HUDEP-2 (cell line): Measurements from ENCODE around the gene KIF25.

Source experiments
- DNase-seq, 76 experiments: peaks; one replicate each; lab custom pipeline; 2025; ENCODE audit not compliant: unreplicated experiment in 76 of 76; lab: John Stamatoyannopoulos, UW

The KIF25 gene

DNA sequence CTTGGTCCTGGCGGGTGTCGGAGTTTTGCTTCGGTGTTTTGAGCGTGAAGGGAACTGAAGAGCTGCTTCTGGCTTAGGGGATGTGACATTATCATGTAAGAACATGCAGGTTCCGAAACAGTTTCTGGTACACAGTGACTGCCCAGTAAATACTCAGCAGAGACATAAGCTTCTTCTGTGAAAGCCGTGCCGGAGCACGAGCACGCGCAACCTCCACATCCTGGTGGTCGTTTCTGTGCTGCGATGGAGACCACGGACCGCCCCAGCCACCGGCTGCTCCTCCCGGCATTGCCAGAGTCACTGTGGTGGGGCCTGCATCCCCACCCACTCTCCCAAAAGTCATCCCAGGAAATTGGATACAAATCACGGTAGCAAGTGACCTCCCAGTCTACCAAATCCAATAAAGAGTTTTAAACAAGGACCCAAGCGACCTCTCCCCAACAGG is 18.7 kb downstream of the KIF25 start:
- no peak for DNase-seq

DNA sequence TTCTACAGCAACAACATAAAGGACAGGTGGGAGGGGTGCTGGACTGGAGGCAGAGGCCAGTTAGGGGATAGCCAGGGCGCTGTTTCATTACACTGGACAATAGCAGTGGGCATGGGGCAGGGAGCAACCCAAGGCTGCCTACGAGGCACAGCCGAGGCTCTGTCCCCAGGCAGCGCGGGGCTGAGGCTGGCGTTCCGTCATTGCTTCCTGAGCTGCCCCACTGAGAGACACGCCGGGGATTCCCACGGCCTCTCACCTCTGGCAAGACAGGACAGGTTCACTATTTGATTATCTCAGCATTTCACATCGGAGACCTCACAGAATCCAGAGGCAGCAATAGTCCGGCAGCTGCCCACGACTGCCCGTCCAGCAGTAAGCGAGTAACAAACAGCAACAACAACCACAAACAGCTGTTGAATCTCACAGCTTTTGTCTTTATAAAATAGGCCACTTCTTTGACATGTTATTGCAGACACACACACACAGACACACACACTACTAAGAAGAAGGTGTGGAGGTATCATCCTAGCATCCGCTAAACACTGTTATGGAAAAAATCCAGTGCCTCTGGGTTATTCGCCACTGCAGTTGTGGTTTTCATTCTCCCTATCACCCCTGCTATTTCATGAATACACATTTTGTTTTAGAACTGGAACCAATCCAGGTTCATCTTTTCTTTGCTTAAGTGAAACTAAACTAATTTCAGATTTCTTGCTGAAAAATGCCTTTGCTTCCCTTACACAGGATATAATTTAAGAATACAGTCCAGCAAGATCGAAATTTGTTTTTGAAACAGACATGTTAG is 19.5 kb downstream of the KIF25 start:
- DNase-seq: no peak

DNA sequence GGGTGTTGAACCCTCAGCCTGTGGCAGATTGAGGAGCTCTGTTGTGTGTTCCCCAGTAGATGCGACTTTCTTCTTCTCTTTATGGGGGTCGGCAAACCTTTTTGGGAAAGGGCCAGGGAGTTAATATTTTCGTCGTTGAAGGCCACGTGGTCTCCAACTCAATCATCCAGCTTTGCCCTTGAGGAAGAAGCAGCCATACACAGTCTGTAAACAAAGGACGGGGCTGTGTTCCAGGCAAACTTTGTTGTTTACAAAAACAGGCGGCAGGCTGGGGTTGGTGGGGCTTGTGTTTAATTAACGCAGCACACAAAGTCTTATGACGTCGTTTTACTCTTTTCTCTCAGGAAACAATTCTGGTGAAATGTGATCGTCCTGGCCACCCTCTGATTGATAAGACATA is 20.2 kb downstream of the KIF25 start:
- DNase-seq: no peak

DNA sequence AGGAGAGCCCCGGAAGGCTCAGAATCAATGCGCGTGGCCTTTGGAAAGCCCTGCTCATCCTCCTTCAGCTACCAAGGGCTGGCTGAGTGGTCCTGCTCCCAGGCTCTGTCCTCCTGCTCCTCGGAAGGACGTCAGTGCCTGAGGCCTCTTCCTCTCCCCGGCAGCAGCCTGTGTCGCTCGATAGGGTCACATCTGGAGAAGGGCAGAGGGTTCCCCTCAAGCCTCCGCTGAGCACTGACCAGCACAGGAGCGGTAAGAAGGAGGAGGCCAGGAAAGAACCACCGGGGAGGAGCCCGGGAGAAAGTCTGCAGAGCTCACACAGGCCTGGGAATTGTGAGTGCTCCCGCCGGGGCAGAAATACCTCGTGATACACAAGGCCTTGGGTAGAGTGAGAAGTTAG is 21.2 kb downstream of the KIF25 start:
- DNase-seq: no peak

DNA sequence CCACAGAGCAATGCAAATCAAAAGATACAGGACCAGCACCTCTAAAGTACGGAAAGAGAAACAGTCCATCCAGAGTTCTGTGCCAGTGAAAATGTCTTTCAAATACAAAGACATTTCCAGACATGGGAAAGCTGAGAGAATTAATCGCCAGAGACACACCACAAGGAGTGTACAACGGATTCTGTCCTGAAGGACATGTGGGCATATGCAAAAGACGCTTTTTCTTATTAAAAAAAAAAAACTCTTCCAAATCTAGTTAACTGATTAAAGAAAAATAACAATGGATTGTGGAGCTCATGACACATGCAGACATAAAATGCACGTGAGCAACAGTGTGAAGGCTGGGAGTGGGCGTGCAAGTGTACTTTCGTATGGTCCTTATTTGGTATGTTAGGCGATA is 22.8 kb downstream of the KIF25 start:
- no peak for DNase-seq

DNA sequence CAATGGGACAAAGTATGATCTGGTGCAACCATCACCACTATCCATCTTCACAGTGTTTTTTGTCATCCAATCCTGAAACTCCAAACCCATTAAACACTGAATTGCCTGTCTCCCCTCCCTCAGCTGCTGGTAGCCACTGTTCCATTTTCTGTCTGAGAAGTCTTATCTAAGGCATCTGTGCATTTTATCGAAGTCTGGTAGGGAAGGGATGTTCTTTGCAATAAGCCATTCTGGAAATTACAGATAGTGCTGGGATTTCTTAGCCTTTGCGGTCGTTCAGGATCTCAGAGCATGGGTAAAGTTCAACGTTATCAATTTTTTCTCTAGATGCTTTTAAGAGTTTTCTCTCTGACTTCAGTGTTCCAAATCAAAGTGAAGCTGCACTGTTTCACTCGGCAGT is 24.1 kb downstream of the KIF25 start:
- no peak for DNase-seq

DNA sequence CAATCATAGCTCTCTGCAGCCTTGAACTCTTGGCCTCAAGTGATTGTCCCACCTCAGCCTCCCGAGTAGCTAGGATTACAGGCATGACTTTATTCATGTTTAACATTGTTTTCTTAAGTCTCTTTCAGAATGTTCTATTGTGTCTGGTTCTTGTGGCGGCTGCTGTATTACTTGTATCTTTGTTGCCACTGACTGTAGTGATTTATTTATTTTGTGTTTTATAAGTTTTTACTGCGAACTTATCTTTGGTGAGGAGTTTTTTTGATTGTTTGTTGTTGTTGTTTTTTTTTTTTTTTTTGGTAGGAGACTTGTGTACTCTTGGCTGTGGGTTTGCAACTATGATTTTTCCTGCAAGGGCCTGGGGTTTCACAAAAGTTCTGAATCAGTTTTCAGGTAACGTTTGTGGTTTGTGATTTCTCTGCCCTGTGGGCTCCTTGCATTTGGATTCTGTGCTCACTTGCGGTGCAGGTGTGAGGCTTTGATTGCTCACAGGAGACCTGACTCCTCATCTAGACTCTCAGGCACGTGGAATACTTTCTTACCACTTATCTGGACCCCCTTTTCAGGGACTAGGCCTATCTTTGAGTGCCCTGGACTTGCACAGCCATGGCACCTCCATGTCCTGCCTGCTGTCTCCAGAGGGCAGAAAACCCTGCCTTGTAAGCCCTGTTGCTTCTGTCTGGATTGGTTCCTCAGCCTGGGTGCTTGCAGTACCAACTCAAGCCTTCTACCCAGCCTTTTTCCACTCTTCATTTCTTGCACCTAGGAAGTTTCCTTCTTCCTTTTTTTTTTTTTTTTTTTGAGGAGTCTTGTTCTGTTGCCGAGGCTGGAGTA is 25.2 kb downstream of the KIF25 start:
- no peak for DNase-seq

DNA sequence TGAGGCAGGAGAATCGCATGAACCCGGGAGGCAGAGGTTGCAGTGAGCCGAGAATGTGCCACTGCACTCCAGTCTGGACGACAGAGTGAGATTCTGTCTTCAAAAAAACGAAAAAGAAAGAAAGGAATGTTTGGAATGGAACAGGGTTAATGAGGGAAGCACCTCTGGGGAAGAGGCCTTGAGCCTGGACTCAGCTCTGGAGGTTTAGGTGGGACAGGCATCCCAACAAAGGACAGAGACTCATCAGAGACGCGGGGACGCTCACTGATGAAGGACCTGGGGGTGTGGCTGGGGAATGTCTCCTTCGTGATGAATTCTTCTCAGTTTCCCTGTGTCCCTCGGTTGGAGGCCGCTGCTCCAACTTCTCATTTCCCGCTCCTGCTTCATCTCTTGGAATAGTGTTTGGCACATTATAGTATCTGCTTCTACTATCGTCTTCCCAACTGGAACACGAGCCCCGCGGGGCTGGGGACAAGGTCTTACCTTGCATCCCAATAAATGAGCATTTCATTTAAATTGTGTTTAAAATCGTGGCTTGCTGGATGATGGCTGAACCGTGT is 27.6 kb downstream of the KIF25 start:
- no peak for DNase-seq

DNA sequence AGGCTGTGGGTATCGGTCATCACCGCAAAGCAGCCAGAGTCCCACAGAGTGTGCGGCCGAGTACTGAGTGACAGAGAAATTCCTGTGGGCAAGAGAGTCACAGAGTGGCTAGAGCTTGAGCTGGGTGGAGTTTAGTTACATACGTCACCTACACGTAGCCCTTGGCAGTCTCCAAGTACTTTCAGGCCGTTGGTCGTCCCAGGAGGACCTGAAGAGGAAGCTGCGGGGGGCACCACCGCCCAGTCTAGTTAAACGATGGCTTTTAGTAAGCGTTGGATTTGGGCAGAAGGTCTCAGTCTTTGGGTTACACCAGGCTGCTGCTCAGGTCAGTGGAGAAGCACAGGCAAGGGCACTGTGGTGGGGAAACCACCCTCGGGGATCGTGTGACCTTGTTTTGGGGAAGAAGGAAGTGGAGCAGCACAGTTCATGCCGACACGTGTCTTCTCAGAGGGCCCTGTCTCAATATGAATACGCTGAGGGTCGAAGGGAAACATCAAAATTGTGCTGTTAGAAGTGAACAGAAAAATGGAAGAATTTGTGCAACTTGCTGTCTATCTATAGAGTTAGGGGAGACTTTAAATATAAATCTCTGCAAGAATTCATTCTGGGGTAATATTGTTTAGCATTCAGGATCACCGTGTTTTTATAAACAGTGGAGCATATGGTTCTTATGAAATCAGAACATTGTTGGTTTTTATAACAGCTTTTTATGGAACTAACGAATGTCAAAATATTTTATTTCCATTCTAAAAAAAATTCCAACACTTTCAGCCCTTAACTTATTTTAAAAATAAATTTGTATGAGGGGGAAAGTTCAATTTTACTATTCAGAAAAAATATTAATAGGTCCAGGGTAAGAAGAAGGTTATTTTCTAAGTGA is 28.6 kb downstream of the KIF25 start:
- DNase-seq: no peak

DNA sequence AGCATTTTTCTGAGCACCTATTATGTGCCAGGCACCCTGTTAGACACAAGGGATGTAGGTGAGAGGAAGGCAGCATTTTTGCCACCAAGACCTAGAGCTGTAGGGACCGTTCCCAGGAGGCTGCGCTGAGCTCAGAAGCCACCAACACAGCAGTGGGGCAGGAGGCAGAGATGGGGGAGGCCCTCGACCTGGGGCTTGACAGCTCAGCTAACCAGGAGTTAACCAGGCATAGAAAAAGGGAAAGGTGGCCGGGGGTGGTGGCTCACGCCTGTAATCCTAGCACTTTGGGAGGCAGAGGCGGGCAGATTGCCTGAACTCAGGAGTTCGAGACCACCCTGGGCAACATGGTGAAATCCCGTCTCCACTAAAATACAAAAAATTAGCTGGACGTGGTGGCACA is 29.5 kb downstream of the KIF25 start:
- no peak for DNase-seq

DNA sequence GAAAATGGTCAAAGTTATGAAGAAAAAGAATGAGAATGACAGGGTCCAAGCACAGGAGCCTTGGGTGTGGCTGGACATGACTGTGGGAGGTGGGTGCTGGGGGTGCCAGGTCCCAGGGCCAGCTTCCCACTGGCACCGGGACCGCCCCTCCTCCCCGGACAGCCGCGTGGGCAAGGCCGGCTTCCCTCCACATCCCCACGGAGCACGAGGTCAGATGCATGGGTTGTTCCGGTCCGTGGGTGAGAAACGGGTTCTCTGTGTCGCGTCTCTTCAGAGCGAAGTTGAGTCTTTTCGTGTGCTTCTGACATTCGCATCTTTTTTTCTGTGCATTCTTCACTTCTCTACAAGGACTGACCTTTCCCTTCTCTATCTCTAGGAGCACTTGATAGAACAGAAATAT is 30.1 kb downstream of the KIF25 start:
- no peak for DNase-seq

DNA sequence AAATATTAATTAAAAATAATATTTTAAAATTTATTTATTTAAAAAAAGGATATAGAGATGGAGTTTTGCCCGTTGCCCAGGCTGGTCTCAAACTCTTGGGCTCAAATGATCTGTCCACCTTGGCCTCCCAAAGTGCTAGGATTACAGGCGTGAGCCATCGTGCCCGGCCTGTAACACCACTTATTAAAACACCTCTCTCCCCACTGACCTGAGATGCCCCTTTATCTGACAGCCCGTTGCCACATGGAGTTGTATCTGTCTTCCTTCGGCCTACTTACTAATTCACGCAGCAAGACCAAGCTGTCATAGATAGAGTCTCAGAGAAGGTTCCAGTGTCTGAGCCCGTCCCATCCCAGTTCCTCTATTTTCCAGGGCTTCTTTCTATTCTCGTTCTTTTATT is 30.7 kb downstream of the KIF25 start:
- DNase-seq: no peak

DNA sequence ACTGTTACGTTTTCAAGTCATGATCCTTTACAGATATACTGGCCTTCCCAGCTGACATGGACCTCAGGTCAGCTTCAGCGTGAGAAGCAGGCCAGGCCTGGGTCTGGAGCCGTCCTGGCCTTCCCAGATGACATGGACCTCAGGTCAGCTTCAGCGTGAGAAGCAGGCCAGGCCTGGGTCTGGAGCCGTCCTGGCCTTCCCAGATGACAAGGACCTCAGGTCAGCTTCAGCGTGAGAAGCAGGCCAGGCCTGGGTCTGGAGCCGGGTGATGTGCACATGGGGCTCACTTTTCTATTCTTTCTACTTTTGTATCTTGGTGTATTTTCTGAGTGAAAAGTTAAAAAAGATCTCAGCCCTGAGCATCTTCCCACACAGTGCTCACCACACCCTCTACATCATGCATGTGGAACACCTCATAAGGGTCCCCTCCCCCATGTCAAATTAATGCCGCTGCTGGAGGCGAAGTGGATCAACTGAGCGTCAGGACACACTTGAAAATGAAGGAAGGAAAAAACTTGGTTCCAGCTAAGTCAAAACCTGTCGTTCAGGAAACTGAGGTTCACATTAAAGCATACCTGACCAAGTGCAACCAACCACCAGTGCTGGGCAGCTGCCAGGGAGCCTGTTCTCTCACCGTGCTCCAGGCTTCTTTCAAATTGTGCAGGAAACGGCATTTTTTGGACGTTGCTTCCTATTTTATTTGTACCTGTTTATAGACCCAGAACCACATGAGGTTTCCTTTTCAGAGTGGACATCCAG is 32.2 kb downstream of the KIF25 start:
- no peak for DNase-seq

DNA sequence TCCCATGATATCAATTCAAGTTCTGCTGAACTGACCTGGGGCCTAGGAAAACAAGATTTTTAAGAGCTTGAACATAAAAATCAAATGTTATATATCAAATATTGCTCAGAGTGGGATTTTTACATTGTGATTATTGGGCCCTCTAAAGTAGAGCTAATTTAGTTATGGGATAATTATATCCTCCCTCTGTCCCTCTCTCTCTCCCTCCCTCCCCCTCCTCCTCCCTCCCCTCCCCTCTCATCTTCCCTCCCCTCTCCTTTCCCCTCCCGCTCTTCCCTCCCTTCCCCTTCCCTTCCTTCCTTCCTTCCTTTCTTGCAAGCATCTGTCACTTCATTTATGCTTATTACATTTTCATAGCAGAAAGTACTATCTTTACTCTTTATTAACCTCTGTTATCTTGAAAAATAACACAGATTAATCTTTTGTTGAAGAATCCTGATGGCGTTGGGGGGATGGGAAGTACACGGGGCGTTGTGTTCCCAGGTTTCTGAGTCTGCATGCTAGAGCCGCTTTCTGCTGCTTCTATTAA is 32.8 kb downstream of the KIF25 start:
- DNase-seq: no peak

DNA sequence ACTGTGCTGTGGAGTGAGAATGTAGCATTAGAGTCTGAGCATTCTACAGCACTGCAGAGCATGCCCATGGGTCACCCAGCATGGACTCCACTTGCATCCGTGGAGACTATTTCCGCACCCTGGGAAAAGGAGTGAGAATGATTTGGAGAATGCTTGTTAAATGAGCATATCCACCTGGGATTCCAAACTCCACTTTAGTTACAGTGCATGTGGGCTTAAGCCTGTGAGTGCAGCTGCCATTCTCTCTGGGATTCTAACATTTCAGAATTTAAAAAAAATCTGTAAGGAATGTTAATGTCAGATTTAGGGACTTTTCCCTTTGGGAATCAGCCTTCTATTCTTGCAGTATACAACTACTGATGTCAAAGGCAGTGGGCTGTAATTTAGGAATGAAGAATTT is 33.4 kb downstream of the KIF25 start:
- DNase-seq: no peak

DNA sequence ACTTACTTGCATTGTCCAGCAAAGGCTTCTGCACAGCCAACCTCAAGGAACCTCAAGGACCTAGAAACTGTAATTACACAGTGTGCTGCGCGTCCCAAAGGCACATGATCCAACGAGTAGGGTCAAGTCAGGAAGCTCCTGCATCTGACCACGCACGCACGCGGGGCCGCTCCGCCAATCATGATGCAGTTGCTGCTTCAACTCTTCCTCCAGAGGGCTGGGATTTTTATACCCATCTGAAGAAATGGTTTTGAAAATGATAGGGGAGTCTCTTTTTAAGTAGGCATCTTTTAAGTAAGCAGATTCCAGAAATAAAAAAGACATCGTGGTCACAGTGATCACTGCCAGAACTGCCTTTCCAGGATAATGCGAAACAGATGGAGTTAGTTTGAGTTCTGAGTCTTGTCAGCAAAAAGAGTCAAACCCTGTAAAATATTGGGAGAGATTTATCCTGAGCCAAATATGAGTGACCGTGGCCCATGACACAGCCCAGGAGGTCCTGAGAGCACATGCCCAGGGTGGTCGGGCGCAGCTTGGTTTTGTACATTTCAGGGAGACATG is 34.0 kb downstream of the KIF25 start:
- no peak for DNase-seq

DNA sequence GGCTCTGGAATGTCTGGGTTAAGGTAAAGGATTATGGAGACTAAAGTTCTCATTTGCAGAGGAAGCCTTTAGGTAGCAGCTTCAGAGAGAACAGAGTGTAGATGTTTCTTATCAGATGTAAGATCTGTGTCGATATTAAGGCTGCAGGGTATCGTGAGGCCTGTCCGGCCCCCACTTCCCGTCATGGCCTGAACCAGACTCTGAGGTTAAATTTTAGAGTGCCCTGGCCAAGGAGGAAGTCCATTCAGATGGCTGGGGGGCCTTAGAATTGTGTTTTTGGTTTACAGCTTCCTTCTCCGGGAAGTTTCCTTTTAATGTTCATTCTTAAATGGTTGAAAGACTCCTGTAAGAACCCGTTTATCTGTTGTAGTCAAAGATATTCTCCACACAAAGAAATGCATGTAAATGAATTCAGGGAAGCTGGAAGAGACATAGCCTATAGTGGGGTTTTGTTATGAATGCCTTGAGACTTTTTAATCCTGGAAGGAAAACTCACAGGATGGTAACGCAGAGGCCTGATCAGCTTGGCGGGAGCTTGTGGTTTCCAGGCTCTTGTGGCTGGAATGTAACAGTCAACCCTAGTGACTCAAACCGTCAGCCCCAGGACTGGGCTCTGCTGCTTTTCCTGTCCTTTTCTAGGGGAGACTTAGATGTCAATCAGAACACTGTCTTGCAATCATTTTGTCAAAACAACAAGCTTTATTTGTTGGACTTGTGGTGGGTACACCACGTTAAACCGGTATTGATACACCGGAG is 34.7 kb downstream of the KIF25 start:
- no peak for DNase-seq

DNA sequence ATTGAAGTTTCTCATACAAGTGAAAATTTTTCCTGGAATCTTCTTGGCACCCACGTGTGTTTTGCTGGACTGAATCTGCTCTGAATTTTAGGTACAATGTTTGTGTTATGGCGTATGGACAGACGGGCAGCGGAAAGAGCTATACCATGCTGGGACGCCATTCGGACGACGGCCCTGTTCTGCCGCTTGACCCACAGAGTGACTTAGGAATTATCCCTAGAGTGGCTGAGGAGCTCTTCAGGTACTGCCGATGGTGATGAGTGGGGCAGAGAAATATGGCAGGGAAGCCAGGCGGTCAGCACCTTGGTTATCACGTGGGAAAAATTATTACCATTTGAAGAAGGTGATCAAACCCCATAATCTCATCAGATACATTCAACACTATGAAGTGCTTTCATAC is 36.3 kb downstream of the KIF25 start:
- DNase-seq: no peak

DNA sequence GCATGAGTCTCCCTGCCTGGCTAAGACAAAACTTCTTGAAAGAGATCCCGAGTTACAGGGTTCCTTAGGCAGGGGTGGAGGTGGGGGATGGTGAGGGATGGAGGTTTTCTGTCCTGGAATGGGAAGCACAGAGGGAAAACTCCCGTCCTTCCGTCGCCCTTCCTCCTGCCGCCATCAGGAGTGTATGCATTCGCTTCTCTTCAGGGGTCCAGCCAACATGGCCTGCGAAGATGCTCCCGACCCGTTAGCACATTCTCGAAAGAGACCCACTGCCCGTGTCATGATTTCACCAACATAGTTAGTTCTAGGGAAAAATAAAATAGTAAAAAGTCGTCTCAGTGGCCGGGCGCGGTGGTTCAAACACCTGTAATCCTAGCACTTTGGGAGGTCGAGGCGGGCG is 37.1 kb downstream of the KIF25 start:
- no peak for DNase-seq
